ENCODE results near the gene DERL2.

Gene DERL2

GRCh38 chr17:5429191-5429887, 56.6 kb downstream of the DERL2 start:
- H3K27ac ChIP-seq = no peak overlapping the region; the same call in 1 of the 2 replicates
- TF ChIP-seq ZFX (IDR thresholded peaks at IDR 0.05) = no peak
- TF ChIP-seq CTCF (conservative IDR thresholded peaks at IDR 0.05) = no peak

DNA sequence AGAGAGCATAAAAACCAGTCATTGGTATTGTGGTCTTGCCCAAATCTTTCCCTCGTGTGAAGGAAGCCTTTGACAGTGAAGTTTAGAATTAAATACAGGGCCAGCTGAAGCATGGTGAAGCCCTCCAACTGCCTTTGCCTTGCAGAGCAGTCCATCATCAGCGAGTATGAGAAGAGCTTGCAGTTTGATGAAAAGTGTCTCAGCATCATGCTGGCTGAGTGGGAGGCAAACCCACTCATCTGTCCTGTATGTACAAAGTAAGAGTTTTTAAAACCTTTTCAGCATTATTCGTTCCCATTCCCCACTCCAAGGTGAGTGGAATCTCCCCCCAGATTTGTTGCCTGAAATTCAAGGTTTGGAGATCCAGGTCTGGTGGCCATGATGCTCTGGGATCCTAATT, 60.2 kb downstream of the DERL2 start:
- H3K27ac ChIP-seq = no peak overlapping the region
- no peak for TF ChIP-seq ZFX (IDR thresholded peaks at IDR 0.05)
- TF ChIP-seq CTCF (conservative IDR thresholded peaks at IDR 0.05) = no peak

- no peak for TF ChIP-seq CTCF (conservative IDR thresholded peaks at IDR 0.05)
- no peak overlapping the region for H3K27ac ChIP-seq
Observed at GRCh38 chr17:5424909-5425308, 61.1 kb downstream of the DERL2 start.

GRCh38 chr17:5422505-5422904, 63.5 kb downstream of the DERL2 start:
- H3K27ac ChIP-seq = no peak overlapping the region
- no peak for TF ChIP-seq CTCF (conservative IDR thresholded peaks at IDR 0.05)
